OCI-LY1 (cell line): ENCODE data around the gene IFT22.

Experiments
- EZH2 ChIP-seq: fragments of 200-600 bp; sonication (generic), shearing (Covaris generic); IDR thresholded peaks from 2 replicates; pipeline ENCODE4 v1.8.0; 2017; ENCODE audit warnings: borderline replicate concordance, mixed run types, mild to moderate bottlenecking, antibody characterized with exemption, low read length, moderate library complexity, mixed read lengths
- TF ChIP-seq, protein P1 (sequence below): fragments of 200-600 bp; sonication (generic), shearing (Covaris generic); IDR thresholded peaks from 2 replicates; pipeline ENCODE4 v1.5.1; 2017; ENCODE audit warnings: mild to moderate bottlenecking, antibody characterized with exemption, low read length, moderate library complexity, mixed read lengths

GRCh38 chr7:101273206-101273605, 48.4 kb downstream of the IFT22 start:
- TF ChIP-seq, protein P1, sequence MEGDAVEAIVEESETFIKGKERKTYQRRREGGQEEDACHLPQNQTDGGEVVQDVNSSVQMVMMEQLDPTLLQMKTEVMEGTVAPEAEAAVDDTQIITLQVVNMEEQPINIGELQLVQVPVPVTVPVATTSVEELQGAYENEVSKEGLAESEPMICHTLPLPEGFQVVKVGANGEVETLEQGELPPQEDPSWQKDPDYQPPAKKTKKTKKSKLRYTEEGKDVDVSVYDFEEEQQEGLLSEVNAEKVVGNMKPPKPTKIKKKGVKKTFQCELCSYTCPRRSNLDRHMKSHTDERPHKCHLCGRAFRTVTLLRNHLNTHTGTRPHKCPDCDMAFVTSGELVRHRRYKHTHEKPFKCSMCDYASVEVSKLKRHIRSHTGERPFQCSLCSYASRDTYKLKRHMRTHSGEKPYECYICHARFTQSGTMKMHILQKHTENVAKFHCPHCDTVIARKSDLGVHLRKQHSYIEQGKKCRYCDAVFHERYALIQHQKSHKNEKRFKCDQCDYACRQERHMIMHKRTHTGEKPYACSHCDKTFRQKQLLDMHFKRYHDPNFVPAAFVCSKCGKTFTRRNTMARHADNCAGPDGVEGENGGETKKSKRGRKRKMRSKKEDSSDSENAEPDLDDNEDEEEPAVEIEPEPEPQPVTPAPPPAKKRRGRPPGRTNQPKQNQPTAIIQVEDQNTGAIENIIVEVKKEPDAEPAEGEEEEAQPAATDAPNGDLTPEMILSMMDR, result no peak
- no peak for TF ChIP-seq EZH2
